Activated B cell treated with CpG ODN at 0.5 μM for 24 hours (primary cell): Measurements from ENCODE around the gene PWWP2A. TPM values are rescaled to one million over a fixed set of nuclear protein-coding genes. Genes with fewer than 3 reads are reported as not detected.

Experiments
- ATAC-seq: fragments of 200-7000 bp; cut with Tn5 transposase; one replicate; pipeline ENCODE4 v1.10.0; 2021; ENCODE audit warnings: low read depth, mild to moderate bottlenecking, moderate library complexity
- CTCF ChIA-PET: fragments of 350-600 bp; sonication (Branson Sonifier 250); formaldehyde crosslinking; loops from one replicate; lab custom pipeline; 2021; ENCODE audit warnings: antibody characterized with exemption; lab: Charles Lee
- POLR2A ChIA-PET: fragments of 350-600 bp; sonication (Branson Sonifier 250); formaldehyde crosslinking; loops from one replicate; lab custom pipeline; 2021; ENCODE audit warnings: antibody characterized with exemption; lab: Charles Lee
- DNase-seq: peaks from one replicate; pipeline ENCODE4 v3.0.0; 2022
- H3K27ac Mint-ChIP-seq: one replicate; pipeline ENCODE4 v1.8.0; 2020; ENCODE audit warnings: mixed read lengths
- H3K27me3 Mint-ChIP-seq: one replicate; pipeline ENCODE4 v1.8.0; 2021; ENCODE audit warnings: mixed read lengths
- H3K36me3 Mint-ChIP-seq: one replicate; pipeline ENCODE4 v1.8.0; 2021; ENCODE audit warnings: low read depth, mixed read lengths
- H3K4me1 Mint-ChIP-seq: one replicate; pipeline ENCODE4 v1.8.0; 2021; ENCODE audit warnings: mixed read lengths
- H3K4me3 Mint-ChIP-seq: one replicate; pipeline ENCODE4 v1.8.0; 2020; ENCODE audit warnings: mild to moderate bottlenecking, mixed read lengths
- H3K9me3 Mint-ChIP-seq: one replicate; pipeline ENCODE4 v1.8.0; 2020; ENCODE audit warnings: mixed read lengths
- CTCF ChIP-seq: fragments of 200-600 bp; IDR thresholded peaks from one replicate; pipeline ENCODE4 v1.8.0; 2022; ENCODE audit warnings: antibody characterized with exemption, mild to moderate bottlenecking
- intact Hi-C: fragments of 100-400 bp; cut with micrococcal nuclease; formaldehyde crosslinking; loops from one replicate; pipeline ENCODE4 v1.15.1; 2024
- total RNA-seq: library from RNA; stranded (reverse); gene quantifications from 2 replicates; pipeline ENCODE4 v1.2.3, GENCODE V29; 2022

PWWP2A gene
- total RNA-seq, 1 donor from 2014 or later = 33.0 TPM

GRCh38 chr5:160092514-160092913, 26.7 kb downstream of the PWWP2A start:
- no peaks in the 10 kb centered on the region for H3K27me3 Mint-ChIP-seq
- TF ChIP-seq CTCF = no peak
- intact Hi-C loops = no loop called here
- no peak for DNase-seq
- H3K27ac Mint-ChIP-seq = no peak overlapping the region
- no peak for ATAC-seq
- peaks cover 53% of the 10 kb centered on the region for H3K36me3 Mint-ChIP-seq
- ChIA-PET CTCF (no interaction called here), POLR2A (interaction anchor here (0.6 kb wide), 1 partner anchor 77 kb away, joined by 3 read pairs; no protein-coding TSS in a partner anchor)
- H3K9me3 Mint-ChIP-seq = no peaks in the 10 kb centered on the region
- H3K4me1 Mint-ChIP-seq = peaks cover 20% of the 10 kb centered on the region
- no peak overlapping the region for H3K4me3 Mint-ChIP-seq

GRCh38 chr5:160090059-160090458, 29.2 kb downstream of the PWWP2A start:
- Mint-ChIP-seq H3K27ac (no peak overlapping the region), H3K4me3 (no peak overlapping the region), H3K4me1 (peaks cover 20% of the 10 kb centered on the region), H3K27me3 (no peaks in the 10 kb centered on the region), H3K36me3 (peaks cover 39% of the 10 kb centered on the region), H3K9me3 (no peaks in the 10 kb centered on the region)
- no peak for ATAC-seq
- TF ChIP-seq CTCF = no peak
- POLR2A ChIA-PET = no interaction called here
- no peak for DNase-seq
- CTCF ChIA-PET = no interaction called here
- intact Hi-C loops = no loop called here

GRCh38 chr5:160089531-160089930, 29.7 kb downstream of the PWWP2A start:
- no peak overlapping the region for H3K27ac Mint-ChIP-seq
- H3K9me3 Mint-ChIP-seq = no peaks in the 10 kb centered on the region
- H3K4me1 Mint-ChIP-seq = peaks cover 20% of the 10 kb centered on the region
- ATAC-seq (no peak), DNase-seq (no peak)
- intact Hi-C loops = no loop called here
- no peaks in the 10 kb centered on the region for H3K27me3 Mint-ChIP-seq
- H3K4me3 Mint-ChIP-seq = no peak overlapping the region
- H3K36me3 Mint-ChIP-seq = peaks cover 39% of the 10 kb centered on the region
- CTCF ChIA-PET = no interaction called here
- no peak for TF ChIP-seq CTCF
- POLR2A ChIA-PET = no interaction called here

GRCh38 chr5:160088805-160089204, 30.4 kb downstream of the PWWP2A start:
- Mint-ChIP-seq H3K4me3 (no peak overlapping the region), H3K36me3 (peaks cover 34% of the 10 kb centered on the region), H3K27ac (no peak overlapping the region), H3K27me3 (no peaks in the 10 kb centered on the region), H3K9me3 (no peaks in the 10 kb centered on the region), H3K4me1 (peaks cover 16% of the 10 kb centered on the region)
- ATAC-seq = no peak
- no peak for TF ChIP-seq CTCF
- CTCF ChIA-PET = no interaction called here
- POLR2A ChIA-PET = no interaction called here
- no peak for DNase-seq
- intact Hi-C loops = no loop called here

- CTCF ChIA-PET = no interaction called here
These were observed 32.1 kb downstream of the PWWP2A start for GRCh38 chr5:160087199-160087598.

More at GRCh38 chr5:160087199-160087598, 32.1 kb downstream of the PWWP2A start:
- Mint-ChIP-seq H3K4me3 (no peak overlapping the region), H3K27me3 (no peaks in the 10 kb centered on the region), H3K27ac (no peak overlapping the region), H3K36me3 (peaks cover 18% of the 10 kb centered on the region), H3K9me3 (no peaks in the 10 kb centered on the region), H3K4me1 (peaks cover 8% of the 10 kb centered on the region)
- no peak for TF ChIP-seq CTCF
- POLR2A ChIA-PET = no interaction called here
- DNase-seq = no peak
- ATAC-seq = no peak
- intact Hi-C loops = no loop called here
